Liver (tissue), 9 donors: ENCODE measurements around the gene BPIFB3. TPM values are rescaled to one million over a fixed set of nuclear protein-coding genes. Genes with fewer than 3 reads are reported as not detected.

Experiments used
- DNase-seq: peaks from one replicate; pipeline ENCODE4 v3.0.0-alpha.2; 2017; ENCODE audit warnings: low spot score
- H3K27ac ChIP-seq, 2 donors: one replicate each; pipeline ENCODE4 v1.7.0; 2013; ENCODE audit warnings: inconsistent platforms in 2 of 2, low read length in 2 of 2, control low read depth in 1 of 2, low read depth in 1 of 2, mild to moderate bottlenecking in 1 of 2
- H3K27me3 ChIP-seq, 4 donors: one replicate each; pipeline versions ENCODE4 v1.6.1 to v1.7.0; 2013; ENCODE audit warnings: low read length in 3 of 4, inconsistent platforms in 1 of 4, mild to moderate bottlenecking in 1 of 4, moderate library complexity in 1 of 4; ENCODE audit not compliant: control insufficient read depth in 4 of 4, insufficient read depth in 4 of 4
- H3K36me3 ChIP-seq, 4 donors: one replicate each; pipeline versions ENCODE4 v1.6.1 to v1.7.0; 2013; ENCODE audit warnings: low read length in 3 of 4, mild to moderate bottlenecking in 3 of 4, low read depth in 1 of 4, moderate library complexity in 1 of 4; ENCODE audit not compliant: control insufficient read depth in 4 of 4, insufficient read depth in 3 of 4
- H3K4me1 ChIP-seq, 4 donors: one replicate each; pipeline versions ENCODE4 v1.6.1 to v1.7.0; 2013; ENCODE audit warnings: low read length in 3 of 4, mild to moderate bottlenecking in 3 of 4, moderate library complexity in 1 of 4; ENCODE audit not compliant: control insufficient read depth in 4 of 4, insufficient read depth in 4 of 4
- H3K4me3 ChIP-seq, 3 donors: one replicate each; pipeline versions ENCODE4 v1.6.1 to v1.7.0; 2013; ENCODE audit warnings: low read length in 3 of 3, control low read depth in 1 of 3, low read depth in 1 of 3, mild to moderate bottlenecking in 1 of 3
- H3K9ac ChIP-seq, 2 donors: one replicate each; pipeline ENCODE4 v1.7.0; 2013; ENCODE audit warnings: low read length in 2 of 2, mild to moderate bottlenecking in 2 of 2, moderate library complexity in 2 of 2, control low read depth in 1 of 2, low read depth in 1 of 2
- H3K9me3 ChIP-seq, 4 donors: one replicate each; pipeline versions ENCODE4 v1.6.1 to v1.7.0; 2013; ENCODE audit warnings: low read length in 3 of 4; ENCODE audit not compliant: control insufficient read depth in 4 of 4
- ATF3 ChIP-seq: IDR thresholded peaks from 2 replicates; pipeline ENCODE4 v1.6.1; 2016; ENCODE audit warnings: antibody characterized with exemption
- EGR1 ChIP-seq, 2 donors: IDR thresholded peaks; 2 replicates each; pipeline ENCODE4 v1.6.1; 2016 to 2018; ENCODE audit warnings: antibody characterized with exemption in 2 of 2, low read depth in 2 of 2
- FOXA1 ChIP-seq: IDR thresholded peaks from 2 replicates; pipeline ENCODE4 v1.6.1; 2016; ENCODE audit warnings: antibody characterized with exemption
- FOXA2 ChIP-seq: IDR thresholded peaks from 2 replicates; pipeline ENCODE4 v1.6.1; 2016; ENCODE audit warnings: antibody characterized with exemption
- GABPA ChIP-seq, 2 donors: IDR thresholded peaks in 1 of 2; conservative IDR thresholded peaks in 1 of 2; 2 replicates each; pipeline ENCODE4 v1.6.1; 2016; ENCODE audit warnings: antibody characterized with exemption in 2 of 2, mild to moderate bottlenecking in 1 of 2, moderate library complexity in 1 of 2
- HNF4A ChIP-seq, 2 donors: conservative IDR thresholded peaks; 2 replicates each; pipeline ENCODE4 v1.6.1; 2016; ENCODE audit warnings: antibody characterized with exemption in 2 of 2, mild to moderate bottlenecking in 2 of 2
- HNF4G ChIP-seq: IDR thresholded peaks from 2 replicates; pipeline ENCODE4 v1.6.1; 2016; ENCODE audit warnings: antibody characterized with exemption
- JUND ChIP-seq, 2 donors: IDR thresholded peaks; 2 replicates each; pipeline ENCODE4 v1.6.1; 2016; ENCODE audit warnings: antibody characterized with exemption in 2 of 2
- NR2F2 ChIP-seq: IDR thresholded peaks from 2 replicates; pipeline ENCODE4 v1.6.1; 2016; ENCODE audit warnings: antibody characterized with exemption
- RAD21 ChIP-seq, 2 donors: IDR thresholded peaks; 2 replicates each; pipeline ENCODE4 v1.6.1; 2016; ENCODE audit warnings: antibody characterized with exemption in 2 of 2, mild to moderate bottlenecking in 2 of 2
- RXRA ChIP-seq, 2 donors: IDR thresholded peaks; 2 replicates each; pipeline ENCODE4 v1.6.1; 2017 to 2018; ENCODE audit warnings: antibody characterized with exemption in 2 of 2, mild to moderate bottlenecking in 1 of 2
- SP1 ChIP-seq: IDR thresholded peaks from 2 replicates; pipeline ENCODE4 v1.6.1; 2018; ENCODE audit warnings: antibody characterized with exemption, mild to moderate bottlenecking
- TAF1 ChIP-seq: conservative IDR thresholded peaks from 2 replicates; pipeline ENCODE4 v1.6.1; 2016; ENCODE audit warnings: antibody characterized with exemption, mild to moderate bottlenecking
- YY1 ChIP-seq: IDR thresholded peaks from 2 replicates; pipeline ENCODE4 v1.6.1; 2016; ENCODE audit warnings: antibody characterized with exemption, mild to moderate bottlenecking
- WGBS: extraction: QIAGEN DNeasy Blood & Tissue Kit; methylation state at CpG from one replicate; pipeline ENCODE4 v1.1.7; 2013; 5-methylcytosine and 5-hydroxymethylcytosine counted together
- polyA plus RNA-seq, 2 donors: library from polyadenylated mRNA; stranded (reverse) in 1 of 2; unstranded in 1 of 2; fragments of 200-250 nt in 1 of 2; fragments of >200 nt in 1 of 2; fragmentation: Nextera tagmentation in 1 of 2; extraction: Ambion mirVana in 1 of 2; gene quantifications; one replicate each; pipeline versions ENCODE4 v1.2.1 to v1.2.3, GENCODE V29; 2013 to 2015
- total RNA-seq, 2 donors: library from RNA; depleted of rRNA; stranded (reverse); fragments of >200 nt; gene quantifications; one replicate each; pipeline ENCODE4 v1.2.3, GENCODE V29; 2014
- TF ChIP-seq, protein P1 (sequence below): IDR thresholded peaks from 2 replicates; pipeline ENCODE4 v1.6.1; 2016; ENCODE audit warnings: antibody characterized with exemption
- TF ChIP-seq, protein P2 (sequence below): fragments of 150-350 bp; IDR thresholded peaks from 2 replicates; pipeline ENCODE4 v1.5.1; 2017; ENCODE audit warnings: improper control_type of control experiment, low read depth, low read length; ENCODE audit not compliant: missing input control
- TF ChIP-seq, protein P3 (sequence below): IDR thresholded peaks from 2 replicates; pipeline ENCODE4 v1.6.1; 2016; ENCODE audit warnings: antibody characterized with exemption
- TF ChIP-seq, protein P4 (sequence below): IDR thresholded peaks from 2 replicates; pipeline ENCODE4 v1.6.1; 2016; ENCODE audit warnings: antibody characterized with exemption, mild to moderate bottlenecking
- donor health status: healthy.
- donor health status: healthy.
- donor health status: healthy.
- donor health status: healthy.
- donor health status: healthy.

The BPIFB3 gene
- total and polyA plus RNA-seq, 4 donors, result not detected

GRCh38 chr20:33033381-33033780, 20.3 kb upstream of the BPIFB3 start:
- TF ChIP-seq YY1, result no peak
- TF ChIP-seq, protein P1, sequence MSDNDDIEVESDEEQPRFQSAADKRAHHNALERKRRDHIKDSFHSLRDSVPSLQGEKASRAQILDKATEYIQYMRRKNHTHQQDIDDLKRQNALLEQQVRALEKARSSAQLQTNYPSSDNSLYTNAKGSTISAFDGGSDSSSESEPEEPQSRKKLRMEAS, result no peak
- no peak for TF ChIP-seq NR2F2
- TF ChIP-seq RAD21 (IDR thresholded peaks at IDR 0.05), result no peak
- TF ChIP-seq TAF1, result no peak
- TF ChIP-seq FOXA2, result no peak
- H3K27ac ChIP-seq, result no peak overlapping the region
- no peaks in the 10 kb centered on the region for H3K36me3 ChIP-seq
- no peaks in the 10 kb centered on the region for H3K27me3 ChIP-seq
- H3K4me1 ChIP-seq, result no peaks in the 10 kb centered on the region
- no peak overlapping the region for H3K4me3 ChIP-seq
- no peak overlapping the region for H3K9ac ChIP-seq
- no peak for DNase-seq
- WGBS, result 80% methylated on average over 5 of the region's 5 CpGs
- H3K9me3 ChIP-seq, result no peaks in the 10 kb centered on the region

DNA sequence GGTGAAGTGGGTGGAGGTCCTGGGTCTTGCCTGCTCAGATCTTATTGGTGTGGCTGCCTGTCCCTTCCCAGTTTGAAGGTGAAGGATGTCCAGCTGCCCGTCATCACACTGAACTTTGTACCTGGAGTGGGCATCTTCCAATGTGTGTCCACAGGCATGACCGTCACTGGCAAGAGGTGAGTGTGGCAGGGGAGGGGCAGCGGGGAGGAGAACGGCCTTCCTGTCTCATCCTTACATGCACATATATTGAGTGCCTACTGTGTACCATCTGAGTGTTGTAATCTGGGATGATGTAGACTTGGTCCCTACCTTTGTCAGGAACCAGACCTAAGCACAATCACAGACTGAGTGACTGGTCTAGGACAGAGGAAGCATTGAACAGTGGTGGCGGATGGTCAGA, 19.6 kb upstream of the BPIFB3 start:
- Histone ChIP-seq H3K9ac (no peak overlapping the region), H3K36me3 (no peaks in the 10 kb centered on the region), H3K9me3 (no peaks in the 10 kb centered on the region), H3K27me3 (no peaks in the 10 kb centered on the region), H3K4me3 (no peak overlapping the region), H3K4me1 (no peaks in the 10 kb centered on the region), H3K27ac (no peak overlapping the region)
- WGBS, result 76% methylated on average over 5 of the region's 5 CpGs
- TF ChIP-seq YY1, result no peak
- TF ChIP-seq JUND (IDR thresholded peaks at IDR 0.05), result no peak
- no peak for TF ChIP-seq RAD21 (IDR thresholded peaks at IDR 0.05)
- no peak for TF ChIP-seq HNF4G
- no peak for TF ChIP-seq NR2F2
- TF ChIP-seq, protein P2, sequence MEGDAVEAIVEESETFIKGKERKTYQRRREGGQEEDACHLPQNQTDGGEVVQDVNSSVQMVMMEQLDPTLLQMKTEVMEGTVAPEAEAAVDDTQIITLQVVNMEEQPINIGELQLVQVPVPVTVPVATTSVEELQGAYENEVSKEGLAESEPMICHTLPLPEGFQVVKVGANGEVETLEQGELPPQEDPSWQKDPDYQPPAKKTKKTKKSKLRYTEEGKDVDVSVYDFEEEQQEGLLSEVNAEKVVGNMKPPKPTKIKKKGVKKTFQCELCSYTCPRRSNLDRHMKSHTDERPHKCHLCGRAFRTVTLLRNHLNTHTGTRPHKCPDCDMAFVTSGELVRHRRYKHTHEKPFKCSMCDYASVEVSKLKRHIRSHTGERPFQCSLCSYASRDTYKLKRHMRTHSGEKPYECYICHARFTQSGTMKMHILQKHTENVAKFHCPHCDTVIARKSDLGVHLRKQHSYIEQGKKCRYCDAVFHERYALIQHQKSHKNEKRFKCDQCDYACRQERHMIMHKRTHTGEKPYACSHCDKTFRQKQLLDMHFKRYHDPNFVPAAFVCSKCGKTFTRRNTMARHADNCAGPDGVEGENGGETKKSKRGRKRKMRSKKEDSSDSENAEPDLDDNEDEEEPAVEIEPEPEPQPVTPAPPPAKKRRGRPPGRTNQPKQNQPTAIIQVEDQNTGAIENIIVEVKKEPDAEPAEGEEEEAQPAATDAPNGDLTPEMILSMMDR, result no peak
- no peak for TF ChIP-seq FOXA1
- TF ChIP-seq HNF4A (conservative IDR thresholded peaks at IDR 0.05), result no peak
- TF ChIP-seq, protein P1, result no peak
- no peak for TF ChIP-seq EGR1 (IDR thresholded peaks at IDR 0.05; ENCODE audit: low read depth in 2 of 2)
- TF ChIP-seq, protein P3, sequence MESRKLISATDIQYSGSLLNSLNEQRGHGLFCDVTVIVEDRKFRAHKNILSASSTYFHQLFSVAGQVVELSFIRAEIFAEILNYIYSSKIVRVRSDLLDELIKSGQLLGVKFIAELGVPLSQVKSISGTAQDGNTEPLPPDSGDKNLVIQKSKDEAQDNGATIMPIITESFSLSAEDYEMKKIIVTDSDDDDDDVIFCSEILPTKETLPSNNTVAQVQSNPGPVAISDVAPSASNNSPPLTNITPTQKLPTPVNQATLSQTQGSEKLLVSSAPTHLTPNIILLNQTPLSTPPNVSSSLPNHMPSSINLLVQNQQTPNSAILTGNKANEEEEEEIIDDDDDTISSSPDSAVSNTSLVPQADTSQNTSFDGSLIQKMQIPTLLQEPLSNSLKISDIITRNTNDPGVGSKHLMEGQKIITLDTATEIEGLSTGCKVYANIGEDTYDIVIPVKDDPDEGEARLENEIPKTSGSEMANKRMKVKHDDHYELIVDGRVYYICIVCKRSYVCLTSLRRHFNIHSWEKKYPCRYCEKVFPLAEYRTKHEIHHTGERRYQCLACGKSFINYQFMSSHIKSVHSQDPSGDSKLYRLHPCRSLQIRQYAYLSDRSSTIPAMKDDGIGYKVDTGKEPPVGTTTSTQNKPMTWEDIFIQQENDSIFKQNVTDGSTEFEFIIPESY, result no peak
- TF ChIP-seq GABPA (IDR thresholded peaks at IDR 0.05 in 1 of 2, conservative IDR thresholded peaks at IDR 0.05 in 1 of 2), result no peak
- TF ChIP-seq, protein P4, sequence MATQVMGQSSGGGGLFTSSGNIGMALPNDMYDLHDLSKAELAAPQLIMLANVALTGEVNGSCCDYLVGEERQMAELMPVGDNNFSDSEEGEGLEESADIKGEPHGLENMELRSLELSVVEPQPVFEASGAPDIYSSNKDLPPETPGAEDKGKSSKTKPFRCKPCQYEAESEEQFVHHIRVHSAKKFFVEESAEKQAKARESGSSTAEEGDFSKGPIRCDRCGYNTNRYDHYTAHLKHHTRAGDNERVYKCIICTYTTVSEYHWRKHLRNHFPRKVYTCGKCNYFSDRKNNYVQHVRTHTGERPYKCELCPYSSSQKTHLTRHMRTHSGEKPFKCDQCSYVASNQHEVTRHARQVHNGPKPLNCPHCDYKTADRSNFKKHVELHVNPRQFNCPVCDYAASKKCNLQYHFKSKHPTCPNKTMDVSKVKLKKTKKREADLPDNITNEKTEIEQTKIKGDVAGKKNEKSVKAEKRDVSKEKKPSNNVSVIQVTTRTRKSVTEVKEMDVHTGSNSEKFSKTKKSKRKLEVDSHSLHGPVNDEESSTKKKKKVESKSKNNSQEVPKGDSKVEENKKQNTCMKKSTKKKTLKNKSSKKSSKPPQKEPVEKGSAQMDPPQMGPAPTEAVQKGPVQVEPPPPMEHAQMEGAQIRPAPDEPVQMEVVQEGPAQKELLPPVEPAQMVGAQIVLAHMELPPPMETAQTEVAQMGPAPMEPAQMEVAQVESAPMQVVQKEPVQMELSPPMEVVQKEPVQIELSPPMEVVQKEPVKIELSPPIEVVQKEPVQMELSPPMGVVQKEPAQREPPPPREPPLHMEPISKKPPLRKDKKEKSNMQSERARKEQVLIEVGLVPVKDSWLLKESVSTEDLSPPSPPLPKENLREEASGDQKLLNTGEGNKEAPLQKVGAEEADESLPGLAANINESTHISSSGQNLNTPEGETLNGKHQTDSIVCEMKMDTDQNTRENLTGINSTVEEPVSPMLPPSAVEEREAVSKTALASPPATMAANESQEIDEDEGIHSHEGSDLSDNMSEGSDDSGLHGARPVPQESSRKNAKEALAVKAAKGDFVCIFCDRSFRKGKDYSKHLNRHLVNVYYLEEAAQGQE, result no peak
- no peak for TF ChIP-seq ATF3
- TF ChIP-seq FOXA2, result no peak
- no peak for TF ChIP-seq SP1
- no peak for TF ChIP-seq RXRA (IDR thresholded peaks at IDR 0.05)
- no peak for TF ChIP-seq TAF1
- no peak for DNase-seq
